HepG2 (cell line): Measurements from ENCODE around the gene MED19. TPM values are rescaled to one million over a fixed set of nuclear protein-coding genes. Genes with fewer than 3 reads are reported as not detected.

Source experiments
- ATM ChIP-seq: fragments of 450-650 bp; IDR thresholded peaks from 2 replicates; pipeline ENCODE4 v1.7.1; 2017; ENCODE audit warnings: mild to moderate bottlenecking, borderline replicate concordance
- BORCS8-MEF2B ChIP-seq: sonication (generic); formaldehyde crosslinking; IDR thresholded peaks from 2 replicates; pipeline ENCODE4 v1.8.0; 2022; ENCODE audit warnings: mild to moderate bottlenecking, missing genetic modification reagents
- DMTF1 ChIP-seq: sonication (generic); formaldehyde crosslinking; IDR thresholded peaks from 2 replicates; pipeline ENCODE4 v1.4.0; 2020; ENCODE audit warnings: mild to moderate bottlenecking, missing genetic modification reagents
- ELF4 ChIP-seq: sonication (generic); formaldehyde crosslinking; IDR thresholded peaks from 2 replicates; pipeline ENCODE4 v1.5.0; 2020; ENCODE audit warnings: missing genetic modification reagents, mild to moderate bottlenecking, moderate library complexity, borderline replicate concordance
- HBP1 ChIP-seq: IDR thresholded peaks from 2 replicates; pipeline ENCODE4 v1.6.1; 2016; ENCODE audit warnings: low read depth, control low read depth
- HNF4A ChIP-seq: sonication (generic); formaldehyde crosslinking; IDR thresholded peaks from 2 replicates; pipeline ENCODE4 v1.4.0; 2020; ENCODE audit warnings: missing genetic modification reagents
- MZF1 ChIP-seq: sonication (generic); formaldehyde crosslinking; IDR thresholded peaks from 2 replicates; pipeline ENCODE4 v1.8.1; 2023; ENCODE audit warnings: mild to moderate bottlenecking, missing genetic modification reagents, borderline replicate concordance
- PRDM4 ChIP-seq: sonication (generic); formaldehyde crosslinking; IDR thresholded peaks from 2 replicates; pipeline ENCODE4 v1.9.0; 2021; ENCODE audit warnings: missing genetic modification reagents, borderline replicate concordance
- RXRA ChIP-seq: sonication (generic); formaldehyde crosslinking; IDR thresholded peaks from 2 replicates; pipeline ENCODE4 v1.5.1; 2020; ENCODE audit warnings: missing genetic modification reagents
- ZBTB43 ChIP-seq: sonication (generic); formaldehyde crosslinking; conservative IDR thresholded peaks from 2 replicates; pipeline ENCODE4 v1.4.0; 2020; ENCODE audit warnings: missing genetic modification reagents
- ZNF609 ChIP-seq: sonication (generic); formaldehyde crosslinking; IDR thresholded peaks from 2 replicates; pipeline ENCODE4 v1.4.0; 2020; ENCODE audit warnings: mild to moderate bottlenecking, missing genetic modification reagents, borderline replicate concordance
- ZNF784 ChIP-seq: sonication (generic); formaldehyde crosslinking; IDR thresholded peaks from 2 replicates; pipeline ENCODE4 v1.5.1; 2020; ENCODE audit warnings: missing genetic modification reagents, mild to moderate bottlenecking, borderline replicate concordance
- polyA plus RNA-seq, 8 experiments: library from polyadenylated mRNA; depleted of rRNA in 3 of 8; stranded (reverse) in 7 of 8; unstranded in 1 of 8; fragments of >200 nt; fragmentation: Illumina TruSeq in 4 of 8; extraction: Trizol in 4 of 8; gene quantifications; 2 replicates each; pipeline versions ENCODE4 v1.2.1 to v1.2.3, GENCODE V29; 2011 to 2016; ENCODE audit warnings: low read depth in 4 of 8, missing spikeins in 1 of 8, mixed read lengths in 1 of 8; ENCODE audit not compliant: insufficient read depth in 1 of 8
- total RNA-seq, 5 experiments: library from RNA; depleted of rRNA; stranded (reverse); fragments of >200 nt; fragmentation: Illumina TruSeq; extraction: Trizol; gene quantifications; 2 replicates each; pipeline ENCODE4 v1.2.3, GENCODE V29; 2016; ENCODE audit warnings: low read depth in 1 of 5

The MED19 gene
- total and polyA plus RNA-seq, 2 of the 13 experiments (the other 11 are each of a cell fraction or from before 2014, with no cell fraction given): 12.9 to 13.8 TPM

- TF ChIP-seq ZNF784 (CRISPR knock-in tag) (no peak), RXRA (CRISPR knock-in tag) (no peak), HNF4A (CRISPR knock-in tag) (peak; percentile 26; the same call in 1 of the 2 replicates), DMTF1 (no peak), ZNF609 (CRISPR knock-in tag) (no peak), ATM (no peak), BORCS8-MEF2B (CRISPR knock-in tag) (no peak), PRDM4 (CRISPR knock-in tag) (no peak), MZF1 (CRISPR knock-in tag) (no peak), HBP1 (CRISPR knock-in tag) (0 out of 2 replicates have a peak, but pooled peaks have one; percentile 25), ELF4 (peak; percentile 73; the same call in 1 of the 2 replicates), ZBTB43 (CRISPR knock-in tag) (no peak; the same call in 1 of the 2 replicates)
These were observed 44.8 kb downstream of the MED19 start (continued) for GRCh38 chr11:57667117-57667735.
